NCI-H128 (cell line): ENCODE data around the gene SLC1A5.
"Not testable (repeated sequence)": the region's sequence is repeated elsewhere in the genome, so short reads cannot be mapped to it uniquely, and the experiment has no call there.

ENCODE experiments used
- DNase-seq: peaks from one replicate; lab custom pipeline; 2025; ENCODE audit not compliant: unreplicated experiment; lab: John Stamatoyannopoulos, UW

SLC1A5 gene

GRCh38 chr19:46788262-46788967 lies at the start of gene SLC1A5:
SLC1A5 (minus strand) TSS chr19:46788594; CDS start chr19:46787965, 629 bp downstream.
- peak; percentile 93 for DNase-seq

- DNase-seq = no peak
Observed at GRCh38 chr19:46838160-46838559, 49.8 kb upstream of the SLC1A5 start.

- no peak for DNase-seq
Observed at GRCh38 chr19:46834984-46835383, 46.6 kb upstream of the SLC1A5 start.

- DNase-seq = no peak
Observed at GRCh38 chr19:46834121-46834520, 45.7 kb upstream of the SLC1A5 start.

GRCh38 chr19:46830864-46831263 lies 42.5 kb upstream of the SLC1A5 start:
- DNase-seq = no peak

GRCh38 chr19:46828484-46828883 lies 40.1 kb upstream of the SLC1A5 start:
- no peak for DNase-seq

GRCh38 chr19:46825731-46826055 lies 37.3 kb upstream of the SLC1A5 start:
- no peak for DNase-seq

GRCh38 chr19:46824890-46825730 lies 36.7 kb upstream of the SLC1A5 start:
- DNase-seq = no peak

GRCh38 chr19:46823049-46823448 lies 34.7 kb upstream of the SLC1A5 start:
- no peak for DNase-seq

GRCh38 chr19:46822410-46822787 lies 34.0 kb upstream of the SLC1A5 start:
- not testable (repeated sequence) for DNase-seq

GRCh38 chr19:46821512-46822409 lies 33.4 kb upstream of the SLC1A5 start:
- DNase-seq = no peak

GRCh38 chr19:46818812-46819211 lies 30.4 kb upstream of the SLC1A5 start:
- DNase-seq = no peak

GRCh38 chr19:46815833-46816627 lies 27.6 kb upstream of the SLC1A5 start:
- DNase-seq = no peak

GRCh38 chr19:46813839-46814358 lies 25.5 kb upstream of the SLC1A5 start:
- DNase-seq = no peak

GRCh38 chr19:46812977-46813838 lies 24.8 kb upstream of the SLC1A5 start:
- no peak for DNase-seq

- DNase-seq = no peak
Observed at GRCh38 chr19:46809534-46810272, 21.3 kb upstream of the SLC1A5 start.

- no peak for DNase-seq
Observed at GRCh38 chr19:46806656-46807055, 18.3 kb upstream of the SLC1A5 start.

GRCh38 chr19:46804432-46804831 lies 16.0 kb upstream of the SLC1A5 start:
- not testable (repeated sequence) for DNase-seq

- DNase-seq = no peak
Observed at GRCh38 chr19:46803555-46803954, 15.2 kb upstream of the SLC1A5 start.
